Measurements from ENCODE around the gene TTLL10.

The TTLL10 gene

DNA sequence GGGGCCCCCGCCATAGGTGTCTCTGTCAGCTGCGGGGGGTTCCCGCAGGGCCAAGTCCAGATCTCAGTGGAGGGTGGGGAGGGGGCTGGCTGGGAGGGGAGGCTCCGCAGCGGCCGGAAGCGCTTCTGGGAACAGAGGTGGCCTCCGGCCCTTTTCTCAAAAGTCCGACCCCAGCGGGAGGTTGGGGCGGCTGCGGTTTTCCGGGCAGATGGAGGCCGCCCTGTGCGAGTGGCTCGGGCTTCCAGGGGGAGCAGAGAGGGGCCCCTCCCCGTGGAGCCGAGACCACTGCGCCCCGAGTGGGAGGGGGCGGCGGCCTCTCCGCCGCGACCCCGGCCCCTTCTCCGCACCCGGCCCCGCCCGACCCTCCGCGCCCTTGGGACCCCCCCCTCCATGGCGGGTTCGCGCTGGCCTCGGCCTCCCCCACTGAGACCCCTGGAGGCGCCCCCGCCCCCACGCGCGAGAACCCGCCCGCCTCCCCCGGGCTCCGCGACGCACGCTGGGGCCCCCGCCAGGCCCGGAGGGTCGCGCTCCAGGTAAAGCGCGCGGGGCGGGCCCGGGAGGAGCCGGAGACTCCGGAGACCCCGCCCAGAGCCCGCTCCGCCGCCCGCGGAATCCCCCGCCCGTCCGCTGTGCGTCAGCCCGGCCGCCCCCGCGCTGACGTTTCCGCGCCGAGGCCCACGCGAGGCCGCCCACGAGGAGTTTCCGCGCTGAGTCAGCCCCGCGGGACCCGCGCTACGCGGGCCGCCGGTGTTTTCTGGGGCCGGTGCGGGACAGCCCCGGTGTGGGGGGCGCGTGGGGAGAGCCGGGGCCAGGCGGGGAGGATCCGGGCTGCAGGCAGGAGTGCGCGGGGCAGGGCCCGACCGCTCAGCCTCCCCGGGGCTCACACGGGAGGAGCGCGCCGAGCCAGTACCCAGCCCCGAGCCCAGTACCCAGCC is 27.5 kb downstream of the TTLL10 start:
- no peak for DNase-seq (ENCODE audit: low read depth, low spot score)
- H3K27ac ChIP-seq, result no peak overlapping the region

- no peak for DNase-seq (ENCODE audit: low read depth, low spot score)
- no peak overlapping the region for H3K27ac ChIP-seq
Measured at GRCh38 chr1:1202831-1203560, 29.3 kb downstream of the TTLL10 start.

DNA sequence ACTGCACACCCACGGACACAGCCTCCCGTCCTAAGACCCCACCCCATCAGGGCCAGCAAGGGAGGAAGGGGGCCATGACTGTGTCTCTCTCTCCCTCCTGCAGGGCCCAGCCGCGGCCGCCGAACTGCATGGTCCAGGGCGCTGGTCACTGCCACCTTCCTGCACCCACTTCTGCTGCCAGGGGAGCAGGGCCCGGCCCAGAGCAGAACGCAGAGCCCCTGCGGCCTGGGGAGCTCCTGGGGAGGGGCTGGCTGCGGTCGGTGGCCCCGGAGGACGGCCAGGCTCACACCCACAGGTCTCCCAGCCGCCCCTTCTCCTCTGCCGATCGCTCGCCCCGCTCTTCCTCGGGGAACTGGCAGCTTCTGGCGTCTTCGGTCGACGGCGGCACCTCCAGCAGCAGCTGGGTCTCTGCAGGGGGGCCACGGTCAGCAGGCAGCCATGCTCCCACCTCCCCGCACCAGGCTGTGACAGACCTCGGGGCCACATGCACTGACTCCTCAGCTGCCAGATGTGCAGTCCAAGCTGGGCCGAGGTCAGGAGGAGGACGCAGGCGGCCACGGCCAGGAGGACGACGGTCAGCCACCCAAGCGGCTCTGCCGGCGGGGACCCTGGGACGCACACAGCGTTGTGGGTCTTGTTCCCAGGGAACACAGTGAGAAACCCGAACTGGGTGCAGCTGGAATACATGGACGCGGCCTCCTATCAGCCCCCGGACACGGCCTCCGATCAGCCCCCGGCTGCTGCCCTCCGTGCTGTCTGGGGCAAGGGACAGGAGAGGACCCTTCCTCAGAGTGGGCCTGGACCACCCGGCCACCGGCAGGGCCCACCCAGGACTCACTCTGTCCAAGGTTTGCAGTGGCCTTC is 30.1 kb downstream of the TTLL10 start:
- no peak for DNase-seq (ENCODE audit: low read depth, low spot score)
- no peak overlapping the region for H3K27ac ChIP-seq

GRCh38 chr1:1204425-1204920 is 30.8 kb downstream of the TTLL10 start:
- no peak overlapping the region for H3K27ac ChIP-seq
- no peak for DNase-seq (ENCODE audit: low read depth, low spot score)

GRCh38 chr1:1204998-1205768 is 31.5 kb downstream of the TTLL10 start:
- no peak for DNase-seq (ENCODE audit: low read depth, low spot score)
- no peak overlapping the region for H3K27ac ChIP-seq

DNA sequence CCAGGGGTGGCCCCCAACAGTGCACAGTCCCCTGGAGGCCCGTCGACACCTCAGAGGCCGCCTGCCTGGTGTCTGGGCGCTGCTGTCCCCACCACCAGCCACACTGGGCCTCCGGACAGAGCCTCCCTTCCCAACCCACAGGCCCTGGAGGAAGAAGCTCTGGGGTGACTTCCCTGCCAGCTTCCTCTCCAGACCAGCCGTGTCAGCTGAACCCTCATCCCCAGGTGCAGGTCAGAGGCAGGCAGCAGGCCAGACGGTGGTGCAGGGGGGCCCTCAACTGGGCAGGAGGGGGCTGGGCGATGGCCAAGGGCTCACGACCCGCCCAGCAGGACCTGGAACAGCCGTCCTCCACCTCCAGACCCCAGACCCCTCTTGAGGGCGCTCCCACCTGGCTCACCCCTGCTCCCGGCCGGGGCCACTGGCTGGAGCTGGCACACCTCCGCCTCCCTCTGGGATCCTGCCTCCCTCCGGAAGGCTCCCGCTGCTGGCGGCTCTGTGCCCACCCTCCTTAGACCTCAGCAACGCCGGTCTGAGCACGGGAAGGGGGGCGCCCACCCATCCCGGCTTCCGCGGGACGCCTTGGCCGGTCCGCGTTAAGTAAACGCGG is 32.2 kb downstream of the TTLL10 start:
- no peak overlapping the region for H3K27ac ChIP-seq
- DNase-seq (ENCODE audit: low read depth, low spot score), result no peak

DNA sequence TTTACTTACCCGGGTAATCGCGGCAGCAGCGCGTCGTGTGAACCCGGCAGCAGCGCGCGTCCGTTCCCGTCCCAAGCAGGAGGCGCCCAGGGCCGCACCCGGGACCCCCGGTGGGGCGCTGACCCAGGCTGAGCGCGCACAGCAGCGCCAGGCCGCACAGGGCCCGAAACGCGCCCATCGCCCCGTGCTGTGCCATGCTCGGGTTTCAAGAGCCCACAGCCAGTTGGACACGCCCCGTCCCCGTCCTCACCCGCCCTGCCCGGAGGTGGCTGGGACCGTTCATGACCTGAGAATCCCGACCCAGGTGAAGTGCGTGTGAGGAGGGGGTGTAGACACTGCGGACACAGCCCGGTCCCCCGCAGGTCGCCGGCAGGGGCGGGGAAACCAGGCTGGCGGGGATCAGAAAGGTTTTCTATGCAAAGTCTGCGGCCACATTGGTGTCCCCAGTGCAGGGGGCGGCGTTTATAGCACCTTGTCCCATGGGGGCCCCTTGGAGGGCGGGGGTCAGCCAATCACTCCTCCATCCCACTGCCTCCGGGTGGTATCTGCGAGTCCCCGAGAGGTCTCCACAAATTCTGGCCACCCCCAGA is 32.8 kb downstream of the TTLL10 start, which contains the start of gene TNFRSF18:
Gene TNFRSF18 (minus strand): TSS at position 217 of the 590 bp plus-strand sequence. CDS start 21 bp downstream, at position 196.
- no peak for DNase-seq (ENCODE audit: low read depth, low spot score)

DNA sequence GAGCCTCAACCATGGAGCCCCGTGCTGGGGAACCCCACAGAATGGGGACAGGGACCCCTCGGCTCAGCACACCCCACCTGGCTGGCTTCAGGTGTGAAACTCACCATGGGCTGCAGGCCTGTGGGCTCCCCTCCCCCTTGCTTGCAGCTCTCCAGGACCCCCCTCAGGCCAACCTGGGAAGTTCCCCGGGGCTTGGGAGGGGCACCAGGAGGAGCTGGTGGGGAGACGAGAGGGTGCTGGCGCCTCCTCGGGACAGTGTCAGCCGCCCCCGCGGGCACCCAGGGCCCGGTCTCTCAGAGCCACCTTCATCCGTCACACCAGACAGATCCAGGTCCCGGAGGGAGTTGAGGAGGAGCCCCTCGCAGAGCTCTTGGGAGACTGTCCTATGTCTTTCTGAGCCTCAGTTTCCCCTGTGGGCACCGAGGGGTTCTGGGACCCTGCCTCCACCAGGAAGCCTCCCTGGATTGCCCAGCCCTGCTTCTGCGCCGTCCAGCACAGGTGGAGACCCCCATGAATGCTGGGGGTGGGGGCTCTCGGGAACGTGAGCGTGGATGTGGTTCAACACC is 33.4 kb downstream of the TTLL10 start:
- no peak overlapping the region for H3K27ac ChIP-seq
- no peak for DNase-seq (ENCODE audit: low read depth, low spot score)

More for the DNA sequence above, 32.8 kb downstream of the TTLL10 start, which contains the start of gene TNFRSF18:
- no peak within 1 kb of the TSS for H3K27ac ChIP-seq

GRCh38 chr1:1207571-1207892 is 33.9 kb downstream of the TTLL10 start:
- DNase-seq (ENCODE audit: low read depth, low spot score), result no peak
- H3K27ac ChIP-seq, result no peak overlapping the region

- H3K27ac ChIP-seq, result no peak overlapping the region
- no peak for DNase-seq (ENCODE audit: low read depth, low spot score)
Measured at GRCh38 chr1:1208713-1209433, 35.2 kb downstream of the TTLL10 start.

GRCh38 chr1:1210726-1211540 is 37.3 kb downstream of the TTLL10 start:
- no peak overlapping the region for H3K27ac ChIP-seq
- DNase-seq (ENCODE audit: low read depth, low spot score), result no peak

DNA sequence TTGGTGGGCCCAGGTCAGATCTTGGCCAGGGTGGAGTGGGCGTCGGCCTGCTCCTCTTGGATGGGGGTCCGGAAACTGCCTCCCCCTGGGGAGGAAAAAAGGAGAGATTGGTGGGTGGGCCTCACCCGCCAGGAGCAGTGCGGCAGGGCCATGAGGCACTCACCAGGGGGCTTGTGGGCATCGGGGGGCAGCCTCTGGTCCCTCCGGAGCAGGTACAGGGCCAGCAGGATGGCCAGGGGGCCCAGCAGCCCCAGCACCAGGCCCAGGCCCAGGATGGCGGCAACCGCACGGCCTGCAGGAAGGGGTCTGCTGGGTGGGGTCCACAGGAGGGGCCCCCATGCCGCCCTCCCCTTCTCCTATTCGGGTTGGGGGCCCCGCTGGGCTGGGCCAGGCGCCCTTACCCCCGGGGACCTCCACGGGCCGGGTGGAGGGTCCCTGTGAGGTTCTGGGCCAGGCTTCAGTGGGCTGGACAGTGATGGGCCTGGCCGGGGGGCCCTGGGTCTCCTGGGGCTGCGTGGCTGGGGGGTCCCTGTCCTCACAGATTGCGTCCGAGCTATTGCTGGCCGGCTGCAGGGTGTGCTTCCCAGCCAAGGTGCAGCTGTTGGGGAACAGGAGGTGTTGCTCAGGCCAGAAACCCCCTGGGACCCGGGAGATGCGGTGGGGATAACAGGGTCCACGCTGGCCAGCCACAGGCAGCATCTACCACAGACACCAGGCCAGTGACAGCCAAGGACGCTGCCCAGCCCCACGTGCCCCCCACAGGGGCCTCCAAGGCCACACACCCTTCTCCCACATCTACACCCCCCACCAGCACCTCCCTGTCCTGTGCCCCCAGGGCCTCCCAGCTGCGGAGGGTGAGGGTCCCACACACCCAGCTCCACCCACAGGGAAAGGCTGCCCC is 38.1 kb downstream of the TTLL10 start:
- H3K27ac ChIP-seq, result no peak overlapping the region
- no peak for DNase-seq (ENCODE audit: low read depth, low spot score)

DNA sequence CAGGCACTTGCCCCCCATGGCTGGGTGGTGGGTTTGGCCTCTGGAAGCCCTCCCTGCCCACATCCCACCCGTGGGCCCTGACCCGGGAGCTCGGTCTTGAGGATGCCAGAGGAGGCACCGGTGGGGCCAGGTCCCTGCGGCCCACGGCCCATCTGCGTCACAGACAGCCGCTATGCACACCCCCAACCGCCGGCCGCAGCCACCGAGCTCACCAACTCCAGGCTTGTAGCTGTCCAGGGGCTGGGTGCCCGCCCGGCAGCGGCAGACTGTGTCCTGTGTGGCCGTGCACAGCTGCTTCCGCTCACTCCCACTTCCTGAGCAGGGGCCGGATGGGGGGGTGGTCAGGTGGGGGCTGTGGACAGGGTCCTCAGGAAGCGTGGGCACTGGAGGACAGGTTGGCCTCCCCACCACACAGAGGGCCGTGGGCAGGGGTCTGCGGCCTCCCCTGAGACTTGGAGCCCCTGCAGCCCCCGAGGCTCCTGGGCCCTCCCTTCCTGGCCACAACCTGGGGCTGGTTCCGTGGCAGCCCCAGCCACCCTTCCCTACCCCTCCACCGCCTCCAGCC is 39.2 kb downstream of the TTLL10 start:
- no peak overlapping the region for H3K27ac ChIP-seq
- no peak for DNase-seq (ENCODE audit: low read depth, low spot score)

- no peak for DNase-seq (ENCODE audit: low read depth, low spot score)
- no peak within 1 kb of the TSS for H3K27ac ChIP-seq
Measured at GRCh38 chr1:1213345-1214265, 39.9 kb downstream of the TTLL10 start, which contains the start of gene TNFRSF4. TSS of gene TNFRSF4 (minus strand) at chr1:1214153. CDS start at chr1:1214127, 26 bp downstream.
